Measurements from ENCODE around the gene MAPKAPK3.

DNA sequence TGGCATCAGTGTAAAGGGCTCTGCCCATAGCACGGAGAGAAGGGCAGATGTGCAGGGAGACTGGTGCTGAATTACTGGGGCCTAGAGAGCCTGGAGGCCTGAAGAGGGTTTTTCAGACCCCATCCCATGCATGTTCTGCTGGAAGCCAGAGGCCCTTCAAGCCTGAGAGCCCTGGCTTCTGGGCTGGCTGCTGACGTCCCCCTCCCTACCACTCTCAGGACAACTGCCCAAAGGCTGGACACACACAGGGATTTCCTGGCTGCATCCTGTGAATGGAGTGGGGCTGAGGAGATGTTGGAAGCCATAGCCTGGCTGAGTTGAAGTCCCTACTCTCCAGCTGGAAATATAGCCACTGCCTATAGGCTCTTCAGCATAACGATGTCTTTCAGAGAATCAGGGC is 40.9 kb downstream of the MAPKAPK3 start:
- TF ChIP-seq CTCF (IDR thresholded peaks at IDR 0.05) (no peak), POLR2A (IDR thresholded peaks at IDR 0.05) (no peak)

Data from body of pancreas (tissue), 4 donors.